OCI-LY1 (cell line): Measurements from ENCODE around the gene KLHL36.
"Not testable (repeated sequence)": the region's sequence is repeated elsewhere in the genome, so short reads cannot be mapped to it uniquely, and the experiment has no call there.

Source experiments
- H2AFZ ChIP-seq: fragments of 200-600 bp; sonication (generic), shearing (Covaris generic); 2 replicates; pipeline ENCODE4 v1.6.0; 2014; ENCODE audit warnings: antibody characterized with exemption, mild to moderate bottlenecking, low read length
- H3F3A ChIP-seq: fragments of 200-600 bp; sonication (generic), shearing (Covaris generic); 2 replicates; pipeline ENCODE4 v1.6.0; 2014; ENCODE audit warnings: mild to moderate bottlenecking, antibody characterized with exemption, low read length, moderate library complexity; ENCODE audit not compliant: insufficient read depth
- H3K27ac ChIP-seq: fragments of 200-600 bp; sonication (generic); 2 replicates; pipeline ENCODE4 v1.5.1; 2014; ENCODE audit warnings: low read length, mixed run types, mild to moderate bottlenecking, low read depth; ENCODE audit not compliant: poor library complexity, severe bottlenecking
- H3K27me3 ChIP-seq: fragments of 200-600 bp; sonication (generic); 2 replicates; pipeline ENCODE4 v1.6.0; 2014; ENCODE audit warnings: antibody characterized with exemption, mild to moderate bottlenecking, low read length, moderate library complexity; ENCODE audit not compliant: insufficient read depth
- H3K36me3 ChIP-seq: fragments of 200-600 bp; sonication (generic); 2 replicates; pipeline ENCODE4 v1.6.1; 2014; ENCODE audit warnings: mild to moderate bottlenecking, antibody characterized with exemption, low read length, moderate library complexity, mixed read lengths; ENCODE audit not compliant: insufficient read depth
- H3K4me1 ChIP-seq: fragments of 200-600 bp; sonication (generic); 2 replicates; pipeline ENCODE4 v1.5.1; 2014; ENCODE audit warnings: mild to moderate bottlenecking, low read length, moderate library complexity; ENCODE audit not compliant: insufficient read depth, severe bottlenecking
- H3K4me2 ChIP-seq: fragments of 200-600 bp; sonication (generic), shearing (Covaris generic); 2 replicates; pipeline ENCODE4 v1.6.1; 2014; ENCODE audit warnings: low read length
- H3K4me3 ChIP-seq: fragments of 200-600 bp; sonication (generic); 2 replicates; pipeline ENCODE4 v1.5.1; 2014; ENCODE audit warnings: low read length, low read depth, mild to moderate bottlenecking, mixed read lengths; ENCODE audit not compliant: poor library complexity, severe bottlenecking
- H3K79me2 ChIP-seq: fragments of 200-600 bp; shearing (Covaris generic); 2 replicates; pipeline ENCODE4 v1.6.1; 2016; ENCODE audit warnings: mixed run types, low read length, mixed read lengths; ENCODE audit not compliant: insufficient read depth
- H3K9ac ChIP-seq: fragments of 200-600 bp; sonication (generic), shearing (Covaris generic); 2 replicates; pipeline ENCODE4 v1.6.1; 2014; ENCODE audit warnings: mild to moderate bottlenecking, low read length, mixed read lengths
- H3K9me2 ChIP-seq: fragments of 200-600 bp; sonication (generic), shearing (Covaris generic); 2 replicates; pipeline ENCODE4 v1.6.1; 2014; ENCODE audit warnings: low read depth, mild to moderate bottlenecking, low read length, mixed read lengths
- H3K9me3 ChIP-seq: fragments of 200-600 bp; shearing (Covaris generic); 2 replicates; pipeline ENCODE4 v1.6.1; 2014; ENCODE audit warnings: low read length, mixed read lengths
- H4K20me1 ChIP-seq: fragments of 200-600 bp; sonication (generic), shearing (Covaris generic); 2 replicates; pipeline ENCODE4 v1.6.0; 2016; ENCODE audit warnings: mild to moderate bottlenecking, low read length; ENCODE audit not compliant: insufficient read depth
- CTCF ChIP-seq: fragments of 200-600 bp; sonication (generic), shearing (Covaris generic); IDR thresholded peaks from 2 replicates; pipeline ENCODE4 v1.5.1; 2017; ENCODE audit warnings: mild to moderate bottlenecking, antibody characterized with exemption, low read length, moderate library complexity, mixed read lengths
- EZH2 ChIP-seq: fragments of 200-600 bp; sonication (generic), shearing (Covaris generic); IDR thresholded peaks from 2 replicates; pipeline ENCODE4 v1.8.0; 2017; ENCODE audit warnings: borderline replicate concordance, mixed run types, mild to moderate bottlenecking, antibody characterized with exemption, low read length, moderate library complexity, mixed read lengths

KLHL36 gene

DNA sequence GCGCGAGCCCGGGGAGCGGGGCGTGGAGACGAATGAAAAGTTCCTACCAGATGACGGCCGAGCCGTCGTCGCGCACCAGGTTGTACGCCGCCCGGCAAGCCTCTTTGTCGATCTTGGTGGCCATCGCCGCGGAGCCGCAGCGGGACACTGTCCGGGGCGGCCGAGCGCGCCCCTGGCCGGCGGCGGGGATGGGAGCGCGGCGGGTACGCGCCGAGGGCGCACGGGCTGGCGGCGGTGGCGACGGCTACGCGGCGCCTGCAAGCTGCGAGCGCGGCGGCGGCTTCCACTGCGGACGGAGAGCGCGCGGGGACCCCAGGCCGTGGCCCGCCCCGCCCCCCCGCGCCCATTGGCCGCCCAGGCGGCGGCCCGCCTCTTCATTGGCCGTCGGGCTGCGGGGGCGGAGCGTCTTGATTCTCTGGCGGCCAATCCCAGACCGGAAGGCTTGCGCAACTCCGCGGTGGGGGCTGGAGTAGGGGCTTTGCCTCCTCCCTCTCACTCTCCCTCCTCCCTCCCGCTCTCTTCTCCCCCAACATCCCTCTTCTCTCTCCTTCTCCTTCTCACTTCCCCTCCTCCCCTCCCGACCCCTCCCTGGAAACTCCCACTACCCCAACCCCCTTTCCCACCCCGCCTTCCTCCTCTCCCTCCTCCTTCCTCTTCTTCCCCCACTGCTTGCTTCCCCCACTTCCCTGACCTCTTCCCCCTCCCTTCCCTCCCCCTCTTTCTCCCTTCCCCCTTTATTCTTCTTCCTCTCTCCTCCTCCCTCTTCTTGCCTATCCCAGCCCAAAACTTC lies 30.3 kb upstream of the KLHL36 start, which contains the start of gene COTL1:
Gene COTL1, minus strand, starts transcription at position 288 of the 790 bp plus-strand sequence. Its CDS starts 164 bp downstream, at position 124.
- Histone ChIP-seq H3K9me3 (no peaks in the 10 kb centered on the region), H3K27ac (peak within 1 kb of the TSS; percentile 76), H3K36me3 (peaks cover 44% of the 10 kb centered on the region), H3K4me3 (peak within 1 kb of the TSS; percentile 98), H3K27me3 (no peaks in the 10 kb centered on the region), H3K79me2 (peaks cover 44% of the 10 kb centered on the region), H3F3A (no peaks in the 10 kb centered on the region), H3K4me1 (peaks cover 49% of the 10 kb centered on the region), H2AFZ (no peak within 1 kb of the TSS), H3K9ac (peak within 1 kb of the TSS; percentile 95), H3K9me2 (no peaks in the 10 kb centered on the region), H4K20me1 (no peaks in the 10 kb centered on the region), H3K4me2 (peak within 1 kb of the TSS; percentile 79)
- TF ChIP-seq CTCF (no peak), EZH2 (no peak)

- Histone ChIP-seq H2AFZ (no peak overlapping the region), H3K4me2 (peak overlapping the region; percentile 20; the same call in 1 of the 2 replicates), H3F3A (no peaks in the 10 kb centered on the region), H3K27ac (no peak overlapping the region), H3K4me1 (peaks cover 49% of the 10 kb centered on the region), H3K9me3 (no peaks in the 10 kb centered on the region), H3K9me2 (no peaks in the 10 kb centered on the region), H3K4me3 (no peak overlapping the region), H3K9ac (no peak overlapping the region), H4K20me1 (no peaks in the 10 kb centered on the region), H3K79me2 (peaks cover 36% of the 10 kb centered on the region), H3K27me3 (no peaks in the 10 kb centered on the region), H3K36me3 (peaks cover 35% of the 10 kb centered on the region; the same call in 1 of the 2 replicates)
- TF ChIP-seq EZH2 (no peak), CTCF (no peak)
Measured at GRCh38 chr16:84618581-84619460, 29.5 kb upstream of the KLHL36 start.

DNA sequence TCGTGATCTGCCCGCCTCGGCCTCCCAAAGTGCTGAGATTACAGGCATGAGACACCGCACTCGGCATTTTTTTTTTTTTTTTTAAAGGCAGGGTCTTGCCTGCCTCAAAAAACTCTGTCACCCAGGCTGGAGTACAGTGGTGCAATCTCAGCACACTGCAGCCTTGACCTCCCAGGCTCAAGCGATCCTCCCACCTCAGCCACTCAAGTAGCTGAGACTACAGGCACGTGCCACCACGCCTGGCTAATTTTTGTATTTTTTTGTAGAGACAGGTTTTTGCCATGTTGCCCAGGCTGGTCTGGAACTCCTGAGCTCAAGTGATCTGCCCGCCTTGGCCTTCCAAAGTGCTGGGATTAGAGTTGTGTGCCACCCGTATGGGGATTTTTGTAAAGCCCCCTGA lies 27.4 kb upstream of the KLHL36 start:
- H3K36me3 ChIP-seq = peaks cover 14% of the 10 kb centered on the region; the same call in 1 of the 2 replicates
- not testable (repeated sequence) for H3K27me3 ChIP-seq, H3K4me2 ChIP-seq, H3K9me2 ChIP-seq, H4K20me1 ChIP-seq, H3F3A ChIP-seq, H3K4me3 ChIP-seq, H3K9me3 ChIP-seq, H3K9ac ChIP-seq, H2AFZ ChIP-seq
- peaks cover 36% of the 10 kb centered on the region for H3K4me1 ChIP-seq
- peaks cover 18% of the 10 kb centered on the region for H3K79me2 ChIP-seq
- peak overlapping the region; percentile 75 for H3K27ac ChIP-seq
